Mesothelial cell of epicardium (in vitro differentiated cells): Measurements from ENCODE around the gene RNLS. TPM values are rescaled to one million over a fixed set of nuclear protein-coding genes. Genes with fewer than 3 reads are reported as not detected.

Experiments used
- DNase-seq, 2 experiments: peaks; one replicate each; pipeline ENCODE4 v3.0.0; 2021; ENCODE audit warnings: low spot score in 2 of 2; ENCODE audit not compliant: unreplicated experiment in 2 of 2
- H3K27ac Mint-ChIP-seq: 2 replicates; pipeline ENCODE4 v1.8.0; 2021; ENCODE audit warnings: mixed read lengths
- H3K27me3 Mint-ChIP-seq: 2 replicates; pipeline ENCODE4 v1.8.0; 2021; ENCODE audit warnings: low read depth, mixed read lengths
- H3K36me3 Mint-ChIP-seq: 2 replicates; pipeline ENCODE4 v1.8.0; 2021; ENCODE audit warnings: mixed read lengths
- H3K4me1 Mint-ChIP-seq: 2 replicates; pipeline ENCODE4 v1.8.0; 2021; ENCODE audit warnings: mixed read lengths
- H3K4me3 Mint-ChIP-seq: 2 replicates; pipeline ENCODE4 v1.8.0; 2021; ENCODE audit warnings: mild to moderate bottlenecking, moderate library complexity, mixed read lengths
- H3K9me3 Mint-ChIP-seq: 2 replicates; pipeline ENCODE4 v1.8.0; 2021; ENCODE audit warnings: mixed read lengths
- total RNA-seq: library from RNA; stranded (reverse); gene quantifications from 3 replicates; pipeline ENCODE4 v1.2.1, GENCODE V29; 2021
- TF ChIP-seq, protein P1 (sequence below): fragments of 200-600 bp; sonication (generic); IDR thresholded peaks from one replicate; pipeline ENCODE4 v1.5.0; 2021; ENCODE audit warnings: antibody characterized with exemption; ENCODE audit not compliant: unreplicated experiment

Gene RNLS
- total RNA-seq, 1 donor from 2014 or later, result 9.4 TPM

- Mint-ChIP-seq H3K4me3 (no peak overlapping the region), H3K27ac (no peak overlapping the region), H3K9me3 (peaks cover 15% of the 10 kb centered on the region), H3K36me3 (no peaks in the 10 kb centered on the region), H3K27me3 (peaks cover 5% of the 10 kb centered on the region), H3K4me1 (no peaks in the 10 kb centered on the region)
- TF ChIP-seq, protein P1, sequence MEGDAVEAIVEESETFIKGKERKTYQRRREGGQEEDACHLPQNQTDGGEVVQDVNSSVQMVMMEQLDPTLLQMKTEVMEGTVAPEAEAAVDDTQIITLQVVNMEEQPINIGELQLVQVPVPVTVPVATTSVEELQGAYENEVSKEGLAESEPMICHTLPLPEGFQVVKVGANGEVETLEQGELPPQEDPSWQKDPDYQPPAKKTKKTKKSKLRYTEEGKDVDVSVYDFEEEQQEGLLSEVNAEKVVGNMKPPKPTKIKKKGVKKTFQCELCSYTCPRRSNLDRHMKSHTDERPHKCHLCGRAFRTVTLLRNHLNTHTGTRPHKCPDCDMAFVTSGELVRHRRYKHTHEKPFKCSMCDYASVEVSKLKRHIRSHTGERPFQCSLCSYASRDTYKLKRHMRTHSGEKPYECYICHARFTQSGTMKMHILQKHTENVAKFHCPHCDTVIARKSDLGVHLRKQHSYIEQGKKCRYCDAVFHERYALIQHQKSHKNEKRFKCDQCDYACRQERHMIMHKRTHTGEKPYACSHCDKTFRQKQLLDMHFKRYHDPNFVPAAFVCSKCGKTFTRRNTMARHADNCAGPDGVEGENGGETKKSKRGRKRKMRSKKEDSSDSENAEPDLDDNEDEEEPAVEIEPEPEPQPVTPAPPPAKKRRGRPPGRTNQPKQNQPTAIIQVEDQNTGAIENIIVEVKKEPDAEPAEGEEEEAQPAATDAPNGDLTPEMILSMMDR, result no peak
- DNase-seq, result no peak
These were observed 323.7 kb downstream of the RNLS start for GRCh38 chr10:88259381-88259780.

GRCh38 chr10:88256886-88257285 is 326.2 kb downstream of the RNLS start:
- H3K36me3 Mint-ChIP-seq, result no peaks in the 10 kb centered on the region
- H3K4me1 Mint-ChIP-seq, result peaks cover 3% of the 10 kb centered on the region
- H3K27ac Mint-ChIP-seq, result no peak overlapping the region
- H3K27me3 Mint-ChIP-seq, result peaks cover 6% of the 10 kb centered on the region
- H3K4me3 Mint-ChIP-seq, result no peak overlapping the region
- no peak for DNase-seq
- TF ChIP-seq, protein P1, result no peak
- peaks cover 8% of the 10 kb centered on the region for H3K9me3 Mint-ChIP-seq

- TF ChIP-seq, protein P1, result no peak
- no peak overlapping the region for H3K4me3 Mint-ChIP-seq
- H3K27me3 Mint-ChIP-seq, result peaks cover 6% of the 10 kb centered on the region
- peaks cover 4% of the 10 kb centered on the region for H3K9me3 Mint-ChIP-seq
- no peaks in the 10 kb centered on the region for H3K36me3 Mint-ChIP-seq
- H3K4me1 Mint-ChIP-seq, result peaks cover 3% of the 10 kb centered on the region
- H3K27ac Mint-ChIP-seq, result no peak overlapping the region
- DNase-seq, result no peak
These were observed 327.0 kb downstream of the RNLS start for GRCh38 chr10:88256013-88256680.

- no peak overlapping the region for H3K4me3 Mint-ChIP-seq
- H3K9me3 Mint-ChIP-seq, result no peaks in the 10 kb centered on the region
- peaks cover 3% of the 10 kb centered on the region for H3K4me1 Mint-ChIP-seq
- no peak for DNase-seq
- TF ChIP-seq, protein P1, result no peak
- no peak overlapping the region for H3K27ac Mint-ChIP-seq
- peaks cover 6% of the 10 kb centered on the region for H3K27me3 Mint-ChIP-seq
- H3K36me3 Mint-ChIP-seq, result no peaks in the 10 kb centered on the region
These were observed 329.0 kb downstream of the RNLS start for GRCh38 chr10:88254091-88254490.

- no peaks in the 10 kb centered on the region for H3K9me3 Mint-ChIP-seq
- no peak overlapping the region for H3K4me3 Mint-ChIP-seq
- H3K36me3 Mint-ChIP-seq, result no peaks in the 10 kb centered on the region
- no peak for DNase-seq
- TF ChIP-seq, protein P1, result no peak
- H3K27me3 Mint-ChIP-seq, result peaks cover 6% of the 10 kb centered on the region
- peaks cover 3% of the 10 kb centered on the region for H3K4me1 Mint-ChIP-seq
- no peak overlapping the region for H3K27ac Mint-ChIP-seq
These were observed 329.5 kb downstream of the RNLS start for GRCh38 chr10:88253622-88254021.
